Neutrophil (primary cell): ENCODE results near the gene CHD2.

Experiments used
- H3K27ac ChIP-seq: fragments of 200-600 bp; sonication (generic); 2 replicates; pipeline ENCODE4 v1.5.1; 2016; ENCODE audit warnings: mild to moderate bottlenecking, moderate library complexity
- H3K27me3 ChIP-seq: fragments of 200-600 bp; sonication (generic); 2 replicates; pipeline ENCODE4 v1.6.0; 2016; ENCODE audit warnings: mild to moderate bottlenecking
- H3K36me3 ChIP-seq: fragments of 200-600 bp; sonication (generic); 2 replicates; pipeline ENCODE4 v1.5.1; 2017
- H3K4me1 ChIP-seq, 2 experiments: fragments of 200-600 bp in 1 of 2; sonication (generic) in 1 of 2; 1 replicate in 1 of 2; 2 replicates in 1 of 2; pipeline versions ENCODE4 v1.5.1 to v1.6.1; 2013 to 2016; ENCODE audit warnings: low read depth in 1 of 2, low read length in 1 of 2, mild to moderate bottlenecking in 1 of 2, moderate library complexity in 1 of 2; ENCODE audit not compliant: control insufficient read depth in 1 of 2, insufficient read depth in 1 of 2
- H3K4me3 ChIP-seq, 2 experiments: fragments of 200-600 bp in 1 of 2; sonication (generic) in 1 of 2; 1 replicate in 1 of 2; 2 replicates in 1 of 2; pipeline ENCODE4 v1.5.1; 2013 to 2016; ENCODE audit warnings: low read depth in 1 of 2, low read length in 1 of 2, mild to moderate bottlenecking in 1 of 2, moderate library complexity in 1 of 2
- H3K9me3 ChIP-seq: fragments of 200-600 bp; sonication (generic); 2 replicates; pipeline ENCODE4 v1.5.1; 2016
- CTCF ChIP-seq: fragments of 200-600 bp; sonication (generic); IDR thresholded peaks from 2 replicates; pipeline ENCODE4 v1.5.1; 2016; ENCODE audit warnings: antibody characterized with exemption

The CHD2 gene

GRCh38 chr15:92959219-92959618, 59.1 kb downstream of the CHD2 start:
- no peaks in the 10 kb centered on the region for H3K27me3 ChIP-seq
- peak overlapping the region in 1 of 2 experiments; percentile 2 for H3K4me3 ChIP-seq
- no peak for TF ChIP-seq CTCF
- peaks cover 75% of the 10 kb centered on the region for H3K36me3 ChIP-seq
- peak overlapping the region; percentile 83 for H3K27ac ChIP-seq
- no peaks in the 10 kb centered on the region for H3K9me3 ChIP-seq
- peaks cover 10 to 22% of the 10 kb centered on the region in 2 experiments for H3K4me1 ChIP-seq

- Histone ChIP-seq H3K36me3 (peaks cover 65% of the 10 kb centered on the region), H3K27me3 (no peaks in the 10 kb centered on the region), H3K9me3 (no peaks in the 10 kb centered on the region), H3K27ac (peak overlapping the region; percentile 40), H3K4me1 (peaks cover 10 to 22% of the 10 kb centered on the region in 2 experiments), H3K4me3 (no peak overlapping the region)
- TF ChIP-seq CTCF: no peak
Observed at GRCh38 chr15:92960996-92961681, 61.0 kb downstream of the CHD2 start.

GRCh38 chr15:92962914-92963313, 62.8 kb downstream of the CHD2 start:
- H3K27ac ChIP-seq: no peak overlapping the region
- TF ChIP-seq CTCF: no peak

GRCh38 chr15:92963794-92964193, 63.7 kb downstream of the CHD2 start:
- TF ChIP-seq CTCF: no peak
- peaks cover 62% of the 10 kb centered on the region for H3K36me3 ChIP-seq
- H3K27me3 ChIP-seq: no peaks in the 10 kb centered on the region
- peaks cover 10 to 15% of the 10 kb centered on the region in 2 experiments for H3K4me1 ChIP-seq
- H3K9me3 ChIP-seq: no peaks in the 10 kb centered on the region
- H3K4me3 ChIP-seq: no peak overlapping the region
- no peak overlapping the region for H3K27ac ChIP-seq

More at GRCh38 chr15:92962914-92963313, 62.8 kb downstream of the CHD2 start:
- Histone ChIP-seq H3K4me1 (peaks cover 10 to 22% of the 10 kb centered on the region in 2 experiments), H3K27me3 (no peaks in the 10 kb centered on the region), H3K36me3 (peaks cover 62% of the 10 kb centered on the region), H3K9me3 (no peaks in the 10 kb centered on the region), H3K4me3 (no peak overlapping the region)

GRCh38 chr15:92968926-92969651, 69.0 kb downstream of the CHD2 start:
- Histone ChIP-seq H3K4me1 (no peaks in the 10 kb centered on the region), H3K4me3 (no peak overlapping the region), H3K36me3 (peaks cover 79% of the 10 kb centered on the region), H3K27me3 (no peaks in the 10 kb centered on the region), H3K27ac (peak overlapping the region; percentile 46), H3K9me3 (no peaks in the 10 kb centered on the region)
- TF ChIP-seq CTCF: no peak
